ENCODE results near the gene SPPL2B. TPM values are rescaled to one million over a fixed set of nuclear protein-coding genes. Genes with fewer than 3 reads are reported as not detected.

SPPL2B gene
- total RNA-seq, 1 experiment from 2014 or later, result 56.0 TPM

DNA sequence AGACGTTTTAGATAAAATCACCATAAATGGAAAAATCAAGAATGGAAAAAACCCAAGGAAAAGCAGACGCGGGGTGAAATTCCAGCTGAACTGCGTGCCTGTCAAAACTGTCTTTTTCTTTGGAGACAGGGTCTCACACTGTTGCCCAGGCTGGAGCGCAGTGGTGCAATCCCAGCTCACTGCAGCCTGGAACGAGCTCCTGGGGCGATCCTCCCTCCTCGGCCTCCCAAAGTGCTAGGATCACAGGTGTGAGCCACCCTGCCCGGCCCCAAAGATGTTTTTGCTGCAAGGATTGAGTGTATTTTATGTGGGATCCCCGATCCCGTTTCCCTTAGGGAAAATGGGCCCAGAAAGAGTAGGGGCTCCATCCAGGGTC lies 45.6 kb upstream of the SPPL2B start:
- Mint-ChIP-seq H3K9me3 (ENCODE audit: low read depth, unreplicated experiment) (no peaks in the 10 kb centered on the region), H3K27me3 (ENCODE audit: unreplicated experiment) (peaks cover 3% of the 10 kb centered on the region), H3K27ac (ENCODE audit: unreplicated experiment) (no peak overlapping the region), H3K4me3 (ENCODE audit: low read depth, unreplicated experiment) (no peak overlapping the region), H3K36me3 (ENCODE audit: insufficient read depth, unreplicated experiment) (peaks cover 8% of the 10 kb centered on the region), H3K4me1 (ENCODE audit: low read depth, unreplicated experiment) (no peaks in the 10 kb centered on the region)
- intact Hi-C loops (cut with micrococcal nuclease; ENCODE audit: unreplicated experiment), result no loop called here
- TF ChIP-seq, protein P1, sequence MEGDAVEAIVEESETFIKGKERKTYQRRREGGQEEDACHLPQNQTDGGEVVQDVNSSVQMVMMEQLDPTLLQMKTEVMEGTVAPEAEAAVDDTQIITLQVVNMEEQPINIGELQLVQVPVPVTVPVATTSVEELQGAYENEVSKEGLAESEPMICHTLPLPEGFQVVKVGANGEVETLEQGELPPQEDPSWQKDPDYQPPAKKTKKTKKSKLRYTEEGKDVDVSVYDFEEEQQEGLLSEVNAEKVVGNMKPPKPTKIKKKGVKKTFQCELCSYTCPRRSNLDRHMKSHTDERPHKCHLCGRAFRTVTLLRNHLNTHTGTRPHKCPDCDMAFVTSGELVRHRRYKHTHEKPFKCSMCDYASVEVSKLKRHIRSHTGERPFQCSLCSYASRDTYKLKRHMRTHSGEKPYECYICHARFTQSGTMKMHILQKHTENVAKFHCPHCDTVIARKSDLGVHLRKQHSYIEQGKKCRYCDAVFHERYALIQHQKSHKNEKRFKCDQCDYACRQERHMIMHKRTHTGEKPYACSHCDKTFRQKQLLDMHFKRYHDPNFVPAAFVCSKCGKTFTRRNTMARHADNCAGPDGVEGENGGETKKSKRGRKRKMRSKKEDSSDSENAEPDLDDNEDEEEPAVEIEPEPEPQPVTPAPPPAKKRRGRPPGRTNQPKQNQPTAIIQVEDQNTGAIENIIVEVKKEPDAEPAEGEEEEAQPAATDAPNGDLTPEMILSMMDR (IDR thresholded peaks at IDR 0.05; ENCODE audit: unreplicated experiment), result no peak
- DNase-seq, result no peak
- CTCF ChIA-PET, result no interaction called here
- BruUV-seq (replicated peaks), result no TSS peak

DNA sequence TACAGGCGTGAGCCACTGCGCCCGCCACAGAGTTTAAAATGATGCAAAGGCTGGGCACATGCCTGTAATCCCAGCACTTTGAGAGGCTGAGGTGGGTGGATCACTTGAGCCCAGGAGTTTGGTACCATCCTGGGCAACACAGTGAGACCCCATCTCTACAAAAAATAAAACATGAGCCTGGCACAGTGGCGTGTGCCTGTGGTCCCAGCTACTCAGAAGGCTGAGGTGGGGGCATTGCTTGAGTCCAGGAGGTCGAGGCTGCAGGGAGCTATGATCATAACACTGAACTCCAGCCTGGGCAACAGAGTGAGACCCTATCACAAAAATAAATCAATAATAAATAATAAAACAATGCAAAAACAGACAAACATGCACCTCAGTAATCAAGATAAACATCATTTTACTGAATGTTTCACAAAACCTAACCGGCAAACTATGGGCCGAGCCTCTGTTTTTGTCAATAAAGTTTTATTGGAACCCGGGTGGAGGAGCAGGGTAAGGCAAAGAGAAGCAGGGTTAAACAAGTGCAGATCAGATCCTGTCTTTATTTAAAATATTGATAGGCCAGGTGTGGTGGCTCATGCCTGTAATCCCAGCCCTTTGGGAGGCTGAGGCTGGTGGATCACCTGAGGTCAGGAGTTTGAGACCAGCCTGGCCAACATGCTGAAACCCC lies 44.5 kb upstream of the SPPL2B start:
- peaks cover 14% of the 10 kb centered on the region for H3K27me3 Mint-ChIP-seq (ENCODE audit: unreplicated experiment)
- CTCF ChIA-PET, result no interaction called here
- BruUV-seq (replicated peaks), result no TSS peak

DNA sequence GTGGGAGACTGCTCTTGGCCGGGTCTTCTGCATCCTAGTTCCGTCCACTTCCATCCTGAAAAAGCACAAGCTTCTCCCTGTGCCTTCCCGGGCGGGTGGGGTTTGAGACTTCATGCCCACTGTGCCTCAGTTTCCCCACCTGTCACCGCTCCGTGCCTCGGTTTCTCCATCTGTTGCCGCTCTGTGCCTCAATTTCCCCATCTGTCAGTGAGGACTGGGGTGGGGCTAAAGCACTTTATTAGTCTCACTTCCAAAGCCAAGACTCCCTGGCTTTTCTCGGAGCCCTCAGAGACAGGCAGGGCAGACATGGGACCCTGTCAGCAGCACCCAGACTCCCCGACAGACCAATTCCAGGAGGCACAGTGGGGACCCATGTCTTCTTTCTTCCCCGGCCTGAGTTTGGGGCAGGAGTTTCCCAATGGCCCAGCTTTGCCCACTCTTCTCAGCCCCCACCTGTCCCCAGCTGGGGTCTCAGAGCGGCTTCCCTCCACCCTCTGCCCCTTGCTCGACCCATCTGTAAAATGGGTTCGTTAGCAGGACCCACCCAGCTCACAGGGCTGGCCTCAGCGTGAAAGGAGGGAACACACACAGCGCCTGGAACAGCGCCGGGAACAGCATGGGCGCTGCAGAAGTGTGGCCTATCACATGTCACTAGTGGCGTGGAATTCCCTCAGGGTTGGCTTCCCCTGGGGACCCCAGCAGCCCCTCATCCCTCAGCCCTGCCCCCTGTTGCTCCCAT lies 41.9 kb upstream of the SPPL2B start:
- H3K27ac Mint-ChIP-seq (ENCODE audit: unreplicated experiment), result no peak overlapping the region
- H3K4me1 Mint-ChIP-seq (ENCODE audit: low read depth, unreplicated experiment), result no peaks in the 10 kb centered on the region
- BruUV-seq (replicated peaks), result no TSS peak
- no peaks in the 10 kb centered on the region for H3K9me3 Mint-ChIP-seq (ENCODE audit: low read depth, unreplicated experiment)
- peaks cover 27% of the 10 kb centered on the region for H3K27me3 Mint-ChIP-seq (ENCODE audit: unreplicated experiment)
- no peak for DNase-seq
- TF ChIP-seq, protein P1 (IDR thresholded peaks at IDR 0.05; ENCODE audit: unreplicated experiment), result no peak
- peaks cover 10% of the 10 kb centered on the region for H3K36me3 Mint-ChIP-seq (ENCODE audit: insufficient read depth, unreplicated experiment)
- no peak overlapping the region for H3K4me3 Mint-ChIP-seq (ENCODE audit: low read depth, unreplicated experiment)
- CTCF ChIA-PET, result no interaction called here
- intact Hi-C loops (cut with micrococcal nuclease; ENCODE audit: unreplicated experiment), result no loop called here

More for the DNA sequence above, 44.5 kb upstream of the SPPL2B start:
- Mint-ChIP-seq H3K4me1 (ENCODE audit: low read depth, unreplicated experiment) (no peaks in the 10 kb centered on the region), H3K36me3 (ENCODE audit: insufficient read depth, unreplicated experiment) (peaks cover 5% of the 10 kb centered on the region), H3K4me3 (ENCODE audit: low read depth, unreplicated experiment) (no peak overlapping the region), H3K27ac (ENCODE audit: unreplicated experiment) (no peak overlapping the region), H3K9me3 (ENCODE audit: low read depth, unreplicated experiment) (no peaks in the 10 kb centered on the region)
- TF ChIP-seq, protein P1 (IDR thresholded peaks at IDR 0.05; ENCODE audit: unreplicated experiment), result no peak
- no peak for DNase-seq
- intact Hi-C loops (cut with micrococcal nuclease; ENCODE audit: unreplicated experiment), result no loop called here

DNA sequence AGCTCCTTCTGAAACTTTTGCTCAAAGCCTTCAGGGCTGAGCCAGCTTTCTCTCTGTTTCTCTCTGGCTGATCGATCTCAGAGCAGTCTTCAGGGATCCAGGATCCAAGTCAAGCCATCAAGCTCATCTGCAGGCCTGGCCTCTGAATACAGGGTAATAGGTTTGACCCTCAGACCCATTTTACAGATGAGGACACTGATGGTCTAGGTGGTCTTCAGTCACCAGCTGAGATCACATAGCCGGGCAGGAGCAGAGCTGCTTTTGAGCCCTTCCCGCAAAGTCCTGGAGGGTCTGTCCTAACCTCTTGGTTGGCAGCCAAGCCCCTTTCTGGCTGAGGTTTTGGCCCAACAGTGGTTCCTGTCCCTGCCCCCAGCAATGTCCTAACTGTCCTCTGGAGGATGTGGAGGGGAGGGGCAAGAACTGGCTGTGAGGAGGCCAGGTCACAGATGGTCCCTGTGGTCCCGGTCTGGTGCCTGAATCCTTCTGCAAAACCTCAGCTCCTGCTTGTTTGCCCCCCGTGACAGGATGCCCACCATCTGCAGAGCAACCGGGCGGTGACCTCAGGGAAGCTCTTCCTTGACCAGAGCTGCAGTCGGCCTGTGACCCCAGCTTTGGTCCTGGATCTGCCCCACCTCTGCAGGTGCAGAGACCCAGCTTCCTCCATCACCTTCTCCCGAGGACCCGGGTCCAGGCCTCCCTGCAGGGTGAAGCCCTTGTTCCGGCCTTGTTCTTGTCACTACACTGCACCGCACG lies 40.7 kb upstream of the SPPL2B start:
- TF ChIP-seq, protein P1 (IDR thresholded peaks at IDR 0.05; ENCODE audit: unreplicated experiment), result no peak
- CTCF ChIA-PET, result no interaction called here
- intact Hi-C loops (cut with micrococcal nuclease; ENCODE audit: unreplicated experiment), result no loop called here
- Mint-ChIP-seq H3K36me3 (ENCODE audit: insufficient read depth, unreplicated experiment) (peaks cover 10% of the 10 kb centered on the region), H3K27me3 (ENCODE audit: unreplicated experiment) (peaks cover 32% of the 10 kb centered on the region), H3K4me3 (ENCODE audit: low read depth, unreplicated experiment) (no peak overlapping the region), H3K4me1 (ENCODE audit: low read depth, unreplicated experiment) (no peaks in the 10 kb centered on the region), H3K9me3 (ENCODE audit: low read depth, unreplicated experiment) (no peaks in the 10 kb centered on the region), H3K27ac (ENCODE audit: unreplicated experiment) (no peak overlapping the region)
- no TSS peak for BruUV-seq (replicated peaks)
- DNase-seq, result no peak
